OCI-LY3 (cell line): ENCODE results near the gene PMF1.

ENCODE experiments used
- H2AFZ ChIP-seq: fragments of 200-600, 300-600 bp; shearing (Covaris generic); 2 replicates; pipeline ENCODE4 v1.6.0; 2014; ENCODE audit warnings: antibody characterized with exemption, low read depth, low read length
- H3K27ac ChIP-seq: fragments of 200-600, 300-600 bp; sonication (generic); 2 replicates; pipeline ENCODE4 v1.5.1; 2014; ENCODE audit warnings: mild to moderate bottlenecking, low read length, moderate library complexity, mixed read lengths
- H3K27me3 ChIP-seq: fragments of 200-600, 300-600 bp; sonication (generic); 2 replicates; pipeline ENCODE4 v1.6.1; 2014; ENCODE audit warnings: low read depth, low read length, mixed read lengths
- H3K36me3 ChIP-seq: fragments of 200-600, 300-600 bp; sonication (generic); replicated peaks from 2 replicates; pipeline ENCODE3; 2014; ENCODE audit warnings: low read depth, low read length, mixed read lengths
- H3K4me1 ChIP-seq: fragments of 300-600, 200-600 bp; sonication (generic); 2 replicates; pipeline ENCODE4 v1.6.1; 2014; ENCODE audit warnings: low read length, mixed read lengths
- H3K4me2 ChIP-seq: fragments of 200-600, 300-600 bp; sonication (generic); 2 replicates; pipeline ENCODE4 v1.6.1; 2014; ENCODE audit warnings: low read length, mixed read lengths
- H3K4me3 ChIP-seq: fragments of 300-600, 200-600 bp; sonication (generic); 2 replicates; pipeline ENCODE4 v1.5.1; 2014; ENCODE audit warnings: antibody characterized with exemption, mild to moderate bottlenecking, low read length, moderate library complexity
- H3K79me2 ChIP-seq: fragments of 300-600, 200-600 bp; shearing (Covaris generic); 2 replicates; pipeline ENCODE4 v1.6.1; 2014; ENCODE audit warnings: mild to moderate bottlenecking, low read length, mixed read lengths
- H3K9ac ChIP-seq: fragments of 300-600, 200-600 bp; shearing (Covaris generic); 2 replicates; pipeline ENCODE4 v1.6.0; 2014; ENCODE audit warnings: mild to moderate bottlenecking, low read length, moderate library complexity
- H3K9me3 ChIP-seq: fragments of 200-600, 300-600 bp; shearing (Covaris generic); 2 replicates; pipeline ENCODE4 v1.6.1; 2014; ENCODE audit warnings: low read length, mixed read lengths; ENCODE audit not compliant: insufficient read depth
- H4K20me1 ChIP-seq: fragments of 200-600, 300-600 bp; sonication (generic); 2 replicates; pipeline ENCODE4 v1.6.1; 2016; ENCODE audit warnings: low read length, mixed read lengths; ENCODE audit not compliant: insufficient read depth
- EZH2phosphoT487 ChIP-seq: fragments of 200-600 bp; shearing (Covaris generic); IDR thresholded peaks from 2 replicates; pipeline ENCODE4 v1.6.1; 2018; ENCODE audit warnings: antibody characterized with exemption, mixed run types, low read depth
- TF ChIP-seq, protein P1 (sequence below): fragments of 200-600, 300-600 bp; sonication (generic); IDR thresholded peaks from 2 replicates; pipeline ENCODE4 v1.5.1; 2014; ENCODE audit warnings: antibody characterized with exemption, low read length, low read depth

PMF1 gene

DNA sequence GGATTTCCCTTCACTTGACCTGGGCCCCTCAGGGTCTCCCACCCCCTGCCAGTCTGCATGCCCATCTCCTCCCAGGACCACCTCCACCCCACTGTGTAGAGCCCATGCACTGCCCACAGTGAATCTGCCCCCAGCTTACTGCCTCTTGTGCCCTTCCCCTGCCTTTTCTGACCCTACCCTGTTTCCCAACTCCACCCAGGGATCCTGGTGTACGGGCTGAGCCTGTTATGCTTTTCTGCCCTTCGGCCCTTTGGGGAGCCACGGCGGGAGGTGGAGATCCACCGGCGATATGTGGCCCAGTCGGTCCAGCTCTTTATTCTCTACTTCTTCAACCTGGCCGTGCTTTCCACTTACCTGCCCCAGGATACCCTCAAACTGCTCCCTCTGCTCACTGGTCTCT, 73.3 kb downstream of the PMF1 start:
- Histone ChIP-seq H3K9me3 (no peaks in the 10 kb centered on the region), H3K9ac (no peak overlapping the region), H3K4me1 (peaks cover 12% of the 10 kb centered on the region), H3K79me2 (peaks cover 29% of the 10 kb centered on the region), H3K27ac (no peak overlapping the region), H4K20me1 (peaks cover 2% of the 10 kb centered on the region), H3K36me3 (peaks cover 5% of the 10 kb centered on the region), H3K4me2 (no peak overlapping the region), H3K4me3 (no peak overlapping the region), H2AFZ (no peak overlapping the region), H3K27me3 (no peaks in the 10 kb centered on the region)
- TF ChIP-seq EZH2phosphoT487 = no peak
- TF ChIP-seq, protein P1, sequence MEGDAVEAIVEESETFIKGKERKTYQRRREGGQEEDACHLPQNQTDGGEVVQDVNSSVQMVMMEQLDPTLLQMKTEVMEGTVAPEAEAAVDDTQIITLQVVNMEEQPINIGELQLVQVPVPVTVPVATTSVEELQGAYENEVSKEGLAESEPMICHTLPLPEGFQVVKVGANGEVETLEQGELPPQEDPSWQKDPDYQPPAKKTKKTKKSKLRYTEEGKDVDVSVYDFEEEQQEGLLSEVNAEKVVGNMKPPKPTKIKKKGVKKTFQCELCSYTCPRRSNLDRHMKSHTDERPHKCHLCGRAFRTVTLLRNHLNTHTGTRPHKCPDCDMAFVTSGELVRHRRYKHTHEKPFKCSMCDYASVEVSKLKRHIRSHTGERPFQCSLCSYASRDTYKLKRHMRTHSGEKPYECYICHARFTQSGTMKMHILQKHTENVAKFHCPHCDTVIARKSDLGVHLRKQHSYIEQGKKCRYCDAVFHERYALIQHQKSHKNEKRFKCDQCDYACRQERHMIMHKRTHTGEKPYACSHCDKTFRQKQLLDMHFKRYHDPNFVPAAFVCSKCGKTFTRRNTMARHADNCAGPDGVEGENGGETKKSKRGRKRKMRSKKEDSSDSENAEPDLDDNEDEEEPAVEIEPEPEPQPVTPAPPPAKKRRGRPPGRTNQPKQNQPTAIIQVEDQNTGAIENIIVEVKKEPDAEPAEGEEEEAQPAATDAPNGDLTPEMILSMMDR = no peak
